Astrocyte of the spinal cord (primary cell): ENCODE measurements around the gene TMCC3.

Experiments used
- DNase-seq: peaks from one replicate; pipeline ENCODE4 v3.0.0; 2011; ENCODE audit warnings: low read depth, low spot score
- H3K4me3 ChIP-seq: 2 replicates; pipeline ENCODE4 v1.5.1; 2011; ENCODE audit warnings: low read depth, mild to moderate bottlenecking, low read length, moderate library complexity
- in situ Hi-C: cut with HindIII; loops from 2 replicates; pipeline ENCODE4 v1.10.0; 2017; ENCODE audit warnings: low sequenced_read_pairs
- TF ChIP-seq, protein P1 (sequence below): IDR thresholded peaks from 2 replicates; pipeline ENCODE4 v1.5.1; 2012; ENCODE audit warnings: low read depth, mild to moderate bottlenecking, low read length, inconsistent platforms

TMCC3 gene

DNA sequence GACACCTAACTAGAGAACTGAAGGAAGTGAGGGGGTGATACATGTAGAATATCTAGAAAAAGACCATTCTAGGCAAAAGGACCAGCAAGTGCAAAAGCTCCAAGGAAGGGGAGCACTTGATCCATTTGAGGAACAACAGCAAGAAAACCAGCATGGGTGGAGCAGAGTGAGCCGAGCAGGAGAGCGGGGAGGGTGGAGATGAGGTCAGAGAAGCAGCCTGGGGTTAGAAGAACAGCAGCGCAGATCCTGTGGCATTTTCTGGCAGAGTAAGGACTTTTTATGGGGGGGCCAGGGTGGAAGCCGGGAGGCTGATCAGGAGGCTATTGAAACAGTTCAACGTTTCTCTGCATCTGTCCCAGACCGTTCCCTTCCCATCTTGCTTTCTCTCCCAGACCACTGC is 24.5 kb upstream of the TMCC3 start:
- TF ChIP-seq, protein P1, sequence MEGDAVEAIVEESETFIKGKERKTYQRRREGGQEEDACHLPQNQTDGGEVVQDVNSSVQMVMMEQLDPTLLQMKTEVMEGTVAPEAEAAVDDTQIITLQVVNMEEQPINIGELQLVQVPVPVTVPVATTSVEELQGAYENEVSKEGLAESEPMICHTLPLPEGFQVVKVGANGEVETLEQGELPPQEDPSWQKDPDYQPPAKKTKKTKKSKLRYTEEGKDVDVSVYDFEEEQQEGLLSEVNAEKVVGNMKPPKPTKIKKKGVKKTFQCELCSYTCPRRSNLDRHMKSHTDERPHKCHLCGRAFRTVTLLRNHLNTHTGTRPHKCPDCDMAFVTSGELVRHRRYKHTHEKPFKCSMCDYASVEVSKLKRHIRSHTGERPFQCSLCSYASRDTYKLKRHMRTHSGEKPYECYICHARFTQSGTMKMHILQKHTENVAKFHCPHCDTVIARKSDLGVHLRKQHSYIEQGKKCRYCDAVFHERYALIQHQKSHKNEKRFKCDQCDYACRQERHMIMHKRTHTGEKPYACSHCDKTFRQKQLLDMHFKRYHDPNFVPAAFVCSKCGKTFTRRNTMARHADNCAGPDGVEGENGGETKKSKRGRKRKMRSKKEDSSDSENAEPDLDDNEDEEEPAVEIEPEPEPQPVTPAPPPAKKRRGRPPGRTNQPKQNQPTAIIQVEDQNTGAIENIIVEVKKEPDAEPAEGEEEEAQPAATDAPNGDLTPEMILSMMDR: no peak
- no peak for DNase-seq
- in situ Hi-C loops: no loop called here
- H3K4me3 ChIP-seq: no peak overlapping the region

DNA sequence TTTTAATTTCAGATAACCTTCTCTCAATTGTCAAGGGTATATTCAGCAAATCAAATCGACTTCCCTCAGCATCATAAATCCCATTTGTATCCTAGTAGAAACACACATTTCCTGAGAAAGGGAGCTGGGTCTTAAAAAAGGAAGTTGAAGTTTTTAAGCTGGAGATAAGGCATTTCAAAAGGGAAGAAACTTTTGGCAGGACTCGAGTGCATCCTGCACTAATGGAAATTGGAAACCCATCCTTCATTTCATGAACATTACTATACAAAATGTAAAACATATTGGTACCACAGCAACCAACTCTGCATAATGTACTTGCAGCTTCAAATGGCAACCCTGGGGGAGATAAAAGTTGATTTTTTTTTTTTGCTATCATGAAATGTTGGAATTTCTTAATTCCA is 23.7 kb upstream of the TMCC3 start:
- in situ Hi-C loops: no loop called here
- TF ChIP-seq, protein P1: no peak
- H3K4me3 ChIP-seq: no peak overlapping the region
- no peak for DNase-seq

GRCh38 chr12:94673496-94673895 is 23.1 kb upstream of the TMCC3 start:
- H3K4me3 ChIP-seq: no peak overlapping the region
- DNase-seq: no peak
- TF ChIP-seq, protein P1: no peak
- in situ Hi-C loops: no loop called here

GRCh38 chr12:94671917-94672316 is 21.6 kb upstream of the TMCC3 start:
- DNase-seq: no peak
- TF ChIP-seq, protein P1: no peak
- no peak overlapping the region for H3K4me3 ChIP-seq
- in situ Hi-C loops: no loop called here

GRCh38 chr12:94670898-94671297 is 20.5 kb upstream of the TMCC3 start:
- TF ChIP-seq, protein P1: no peak
- H3K4me3 ChIP-seq: no peak overlapping the region
- in situ Hi-C loops: no loop called here
- DNase-seq: no peak

DNA sequence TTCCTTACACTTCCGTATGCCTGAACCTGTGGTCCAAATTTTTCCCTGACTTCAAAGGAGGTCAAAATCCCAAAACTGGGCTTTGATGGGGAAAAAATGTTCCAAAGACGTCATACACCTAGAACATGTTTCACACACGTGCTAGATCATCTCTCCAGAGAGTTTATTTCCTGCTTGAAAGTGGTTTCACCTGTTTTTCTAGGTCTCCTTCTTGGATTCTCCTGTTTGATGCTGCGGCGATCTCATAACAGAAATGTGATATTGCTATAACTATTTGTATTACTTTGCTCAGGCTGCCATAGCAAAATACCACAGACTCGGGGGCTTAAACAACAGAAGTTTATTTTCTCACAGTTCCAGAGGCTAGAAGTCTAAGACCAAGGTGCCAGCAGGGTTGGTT is 19.7 kb upstream of the TMCC3 start:
- DNase-seq: no peak
- in situ Hi-C loops: no loop called here
- TF ChIP-seq, protein P1: no peak
- H3K4me3 ChIP-seq: no peak overlapping the region

DNA sequence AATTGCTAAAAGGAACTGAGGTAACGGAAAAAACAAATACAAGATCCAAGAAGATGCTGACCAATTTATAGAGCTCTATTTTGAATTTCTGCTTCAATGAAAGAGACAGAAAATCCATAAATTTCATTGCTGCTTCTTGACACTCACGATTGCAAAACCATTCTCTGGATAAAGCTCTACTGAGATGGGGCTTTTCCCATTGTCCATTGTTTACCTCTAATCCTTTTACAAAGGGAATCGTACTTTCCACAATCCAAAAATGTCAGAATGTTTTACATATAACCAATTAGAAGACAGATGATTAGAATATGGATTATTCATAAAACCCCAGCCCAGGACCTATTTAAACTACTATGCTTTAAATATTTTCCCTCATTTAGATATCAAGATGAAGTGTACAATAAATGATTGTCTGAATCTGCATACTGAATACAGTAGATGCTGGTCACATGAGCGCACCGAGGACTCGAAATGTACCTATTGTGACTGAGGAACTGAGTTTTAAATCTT is 16.7 kb upstream of the TMCC3 start:
- in situ Hi-C loops: no loop called here
- no peak overlapping the region for H3K4me3 ChIP-seq
- no peak for DNase-seq
- TF ChIP-seq, protein P1: no peak
